HepG2 (cell line): ENCODE measurements around the gene MPC1. TPM values are rescaled to one million over a fixed set of nuclear protein-coding genes. Genes with fewer than 3 reads are reported as not detected.

Experiments
- EP300 ChIP-seq, 3 experiments: sonication (generic) in 1 of 3; formaldehyde crosslinking in 1 of 3; IDR thresholded peaks; 2 replicates each; pipeline versions ENCODE4 v1.5.1 to v1.6.1; 2011 to 2020; ENCODE audit warnings: low read depth in 2 of 3, low read length in 2 of 3, borderline replicate concordance in 1 of 3, improper control_type of control experiment in 1 of 3, mild to moderate bottlenecking in 1 of 3, missing genetic modification reagents in 1 of 3, moderate library complexity in 1 of 3
- FOXA3 ChIP-seq: IDR thresholded peaks from 2 replicates; pipeline ENCODE4 v1.6.1; 2016; ENCODE audit warnings: missing genetic modification reagents, missing compliant biosample characterization
- GATA4 ChIP-seq: sonication (generic); IDR thresholded peaks from 2 replicates; pipeline ENCODE4 v1.6.1; 2016; ENCODE audit warnings: antibody characterized with exemption, low read depth, borderline replicate concordance
- HOXA7 ChIP-seq: sonication (generic); formaldehyde crosslinking; IDR thresholded peaks from 2 replicates; pipeline ENCODE4 v1.8.1; 2022; ENCODE audit warnings: mild to moderate bottlenecking, missing genetic modification reagents, moderate library complexity
- IKZF5 ChIP-seq: IDR thresholded peaks from 2 replicates; pipeline ENCODE4 v1.6.1; 2018; ENCODE audit warnings: missing genetic modification reagents, mild to moderate bottlenecking, missing compliant biosample characterization
- JUNB ChIP-seq: sonication (generic); formaldehyde crosslinking; IDR thresholded peaks from 2 replicates; pipeline ENCODE4 v1.8.0; 2022; ENCODE audit warnings: missing genetic modification reagents, mild to moderate bottlenecking, borderline replicate concordance
- ZFP62 ChIP-seq: sonication (generic); formaldehyde crosslinking; IDR thresholded peaks from 2 replicates; pipeline ENCODE4 v1.4.0; 2020; ENCODE audit warnings: missing genetic modification reagents
- ZGPAT ChIP-seq: IDR thresholded peaks from 2 replicates; pipeline ENCODE4 v1.6.1; 2016; ENCODE audit warnings: mild to moderate bottlenecking
- ZMYM3 ChIP-seq: sonication (generic); formaldehyde crosslinking; IDR thresholded peaks from 2 replicates; pipeline ENCODE4 v1.5.1; 2020; ENCODE audit warnings: mild to moderate bottlenecking, missing genetic modification reagents
- ZNF30 ChIP-seq: sonication (generic); formaldehyde crosslinking; IDR thresholded peaks from 2 replicates; pipeline ENCODE4 v1.5.0; 2020; ENCODE audit warnings: mild to moderate bottlenecking, missing genetic modification reagents
- ZNF33A ChIP-seq: sonication (generic); formaldehyde crosslinking; IDR thresholded peaks from 2 replicates; pipeline ENCODE4 v1.5.1; 2020; ENCODE audit warnings: missing genetic modification reagents, mild to moderate bottlenecking, moderate library complexity, borderline replicate concordance
- ZNF441 ChIP-seq: sonication (generic); formaldehyde crosslinking; IDR thresholded peaks from 2 replicates; pipeline ENCODE4 v1.7.0; 2021; ENCODE audit warnings: missing genetic modification reagents, borderline replicate concordance
- ZNF713 ChIP-seq: sonication (generic); formaldehyde crosslinking; IDR thresholded peaks from 2 replicates; pipeline ENCODE4 v1.4.0; 2020; ENCODE audit warnings: mild to moderate bottlenecking, missing genetic modification reagents
- ZNF749 ChIP-seq: sonication (generic); formaldehyde crosslinking; IDR thresholded peaks from 2 replicates; pipeline ENCODE4 v1.8.0; 2022; ENCODE audit warnings: mild to moderate bottlenecking, missing genetic modification reagents, moderate library complexity, borderline replicate concordance
- ZSCAN20 ChIP-seq: sonication (generic); formaldehyde crosslinking; IDR thresholded peaks from 2 replicates; pipeline ENCODE4 v1.4.0; 2020; ENCODE audit warnings: missing genetic modification reagents, mild to moderate bottlenecking, borderline replicate concordance
- polyA plus RNA-seq, 8 experiments: library from polyadenylated mRNA; depleted of rRNA in 3 of 8; stranded (reverse) in 7 of 8; unstranded in 1 of 8; fragments of >200 nt; fragmentation: Illumina TruSeq in 4 of 8; extraction: Trizol in 4 of 8; gene quantifications; 2 replicates each; pipeline versions ENCODE4 v1.2.1 to v1.2.3, GENCODE V29; 2011 to 2016; ENCODE audit warnings: low read depth in 4 of 8, missing spikeins in 1 of 8, mixed read lengths in 1 of 8; ENCODE audit not compliant: insufficient read depth in 1 of 8
- total RNA-seq, 5 experiments: library from RNA; depleted of rRNA; stranded (reverse); fragments of >200 nt; fragmentation: Illumina TruSeq; extraction: Trizol; gene quantifications; 2 replicates each; pipeline ENCODE4 v1.2.3, GENCODE V29; 2016; ENCODE audit warnings: low read depth in 1 of 5
- TF ChIP-seq, protein P1 (sequence below): sonication (generic); formaldehyde crosslinking; IDR thresholded peaks from 2 replicates; pipeline ENCODE4 v1.4.0; 2020; ENCODE audit warnings: mild to moderate bottlenecking, missing genetic modification reagents

The MPC1 gene
- total and polyA plus RNA-seq, 2 of the 13 experiments (the other 11 are each of a cell fraction or from before 2014, with no cell fraction given), result 189 to 214 TPM

DNA sequence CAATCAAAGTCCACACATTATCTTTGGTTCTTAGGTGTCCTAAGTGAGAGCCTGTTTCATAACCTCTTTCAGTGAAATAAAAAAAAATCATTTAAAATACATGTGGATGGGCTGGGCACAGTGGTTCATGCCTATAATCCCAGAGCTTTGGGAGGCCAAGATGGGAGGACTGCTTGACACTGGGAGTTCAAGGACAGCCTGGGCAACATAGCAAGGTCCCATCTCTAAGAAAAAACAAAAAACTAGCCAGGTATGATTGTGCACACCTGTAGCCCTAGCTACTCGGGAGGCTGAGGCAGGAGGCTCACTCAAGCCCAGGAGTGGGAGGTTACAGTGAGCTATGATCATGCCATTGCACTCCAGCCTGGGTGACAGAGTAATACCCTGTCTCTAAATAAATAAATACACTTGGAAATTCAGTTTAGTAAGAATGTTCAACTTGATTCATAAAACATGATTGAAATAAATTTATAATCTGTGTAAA is 3.6 kb downstream of the MPC1 start (continued):
- TF ChIP-seq EP300 (IDR thresholded peaks at IDR 0.05; ENCODE audit: low read depth in 2 of 2, low read length in 2 of 2) (no peak), EP300 (CRISPR knock-in tag; IDR thresholded peaks at IDR 0.05; ENCODE audit: borderline replicate concordance) (no peak), ZNF30 (CRISPR knock-in tag) (no peak), ZNF33A (no peak), FOXA3 (CRISPR knock-in tag) (no peak), ZGPAT (no peak), JUNB (no peak), HOXA7 (CRISPR knock-in tag) (no peak), ZFP62 (no peak), IKZF5 (no peak), GATA4 (no peak), ZNF441 (CRISPR knock-in tag) (no peak), ZNF749 (CRISPR knock-in tag) (no peak), ZSCAN20 (CRISPR knock-in tag) (no peak), ZNF713 (CRISPR knock-in tag) (0 out of 2 replicates have a peak, but pooled peaks have one; percentile 21), ZMYM3 (CRISPR knock-in tag) (0 out of 2 replicates have a peak, but pooled peaks have one; percentile 34)
- TF ChIP-seq, protein P1, sequence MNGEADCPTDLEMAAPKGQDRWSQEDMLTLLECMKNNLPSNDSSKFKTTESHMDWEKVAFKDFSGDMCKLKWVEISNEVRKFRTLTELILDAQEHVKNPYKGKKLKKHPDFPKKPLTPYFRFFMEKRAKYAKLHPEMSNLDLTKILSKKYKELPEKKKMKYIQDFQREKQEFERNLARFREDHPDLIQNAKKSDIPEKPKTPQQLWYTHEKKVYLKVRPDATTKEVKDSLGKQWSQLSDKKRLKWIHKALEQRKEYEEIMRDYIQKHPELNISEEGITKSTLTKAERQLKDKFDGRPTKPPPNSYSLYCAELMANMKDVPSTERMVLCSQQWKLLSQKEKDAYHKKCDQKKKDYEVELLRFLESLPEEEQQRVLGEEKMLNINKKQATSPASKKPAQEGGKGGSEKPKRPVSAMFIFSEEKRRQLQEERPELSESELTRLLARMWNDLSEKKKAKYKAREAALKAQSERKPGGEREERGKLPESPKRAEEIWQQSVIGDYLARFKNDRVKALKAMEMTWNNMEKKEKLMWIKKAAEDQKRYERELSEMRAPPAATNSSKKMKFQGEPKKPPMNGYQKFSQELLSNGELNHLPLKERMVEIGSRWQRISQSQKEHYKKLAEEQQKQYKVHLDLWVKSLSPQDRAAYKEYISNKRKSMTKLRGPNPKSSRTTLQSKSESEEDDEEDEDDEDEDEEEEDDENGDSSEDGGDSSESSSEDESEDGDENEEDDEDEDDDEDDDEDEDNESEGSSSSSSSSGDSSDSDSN (CRISPR knock-in tag), result no peak
